A549 (cell line): ENCODE measurements around the gene ARL13B.

Experiments
- CEBPB ChIP-seq, 2 experiments: fragments of >200 bp in 1 of 2; sonication (Bioruptor Twin) in 1 of 2; formaldehyde crosslinking in 1 of 2; IDR thresholded peaks; 2 replicates each; pipeline ENCODE4 v1.6.1; 2012 to 2016
- CTCF ChIP-seq: fragments of >200 bp; sonication (Bioruptor Twin); formaldehyde crosslinking; IDR thresholded peaks from 3 replicates; pipeline ENCODE4 v1.5.1; 2016
- EP300 ChIP-seq, 2 experiments: fragments of >200 bp; sonication (Bioruptor Twin); formaldehyde crosslinking; IDR thresholded peaks; 2 replicates in 1 of 2; 3 replicates in 1 of 2; pipeline ENCODE4 v1.6.1; 2016 to 2017
- FOSL2 ChIP-seq, 2 experiments: fragments of 450-650 bp in 1 of 2; fragments of >200 bp in 1 of 2; sonication (Bioruptor Twin) in 1 of 2; formaldehyde crosslinking; IDR thresholded peaks; 2 replicates each; pipeline versions ENCODE4 v1.5.0 to v1.6.1; 2016 to 2020; ENCODE audit warnings: mild to moderate bottlenecking in 1 of 2, moderate library complexity in 1 of 2
- HMGXB4 ChIP-seq: fragments of 250-450 bp; sonication (Bioruptor Pico); IDR thresholded peaks from 2 replicates; pipeline ENCODE4 v1.5.0; 2021; ENCODE audit warnings: mild to moderate bottlenecking, moderate library complexity, borderline replicate concordance
- JUNB ChIP-seq: fragments of >200 bp; sonication (Bioruptor Twin); formaldehyde crosslinking; IDR thresholded peaks from 2 replicates; pipeline ENCODE4 v1.6.1; 2016
- KDM1A ChIP-seq: fragments of 200-600 bp; sonication (generic); IDR thresholded peaks from 2 replicates; pipeline ENCODE4 v1.6.1; 2016; ENCODE audit warnings: low read depth, mild to moderate bottlenecking
- POLR2A ChIP-seq: IDR thresholded peaks from 2 replicates; pipeline ENCODE4 v1.6.1; 2012; ENCODE audit warnings: mild to moderate bottlenecking, low read length
- RFX5 ChIP-seq: fragments of 450-650 bp; IDR thresholded peaks from 2 replicates; pipeline ENCODE4 v1.7.1; 2014; ENCODE audit warnings: antibody characterized with exemption, mild to moderate bottlenecking, moderate library complexity
- ZC3H11A ChIP-seq: fragments of 450-650 bp; IDR thresholded peaks from 2 replicates; pipeline ENCODE4 v1.6.1; 2014; ENCODE audit warnings: antibody characterized with exemption, mild to moderate bottlenecking
- TF ChIP-seq, protein P1 (sequence below): IDR thresholded peaks from 2 replicates; pipeline ENCODE4 v1.6.1; 2012

GRCh38 chr3:93988283-93988682, 8.3 kb downstream of the ARL13B start:
- TF ChIP-seq KDM1A: no peak
- TF ChIP-seq CTCF: no peak
- TF ChIP-seq RFX5: no peak
- no peak for TF ChIP-seq JUNB
- TF ChIP-seq, protein P1, sequence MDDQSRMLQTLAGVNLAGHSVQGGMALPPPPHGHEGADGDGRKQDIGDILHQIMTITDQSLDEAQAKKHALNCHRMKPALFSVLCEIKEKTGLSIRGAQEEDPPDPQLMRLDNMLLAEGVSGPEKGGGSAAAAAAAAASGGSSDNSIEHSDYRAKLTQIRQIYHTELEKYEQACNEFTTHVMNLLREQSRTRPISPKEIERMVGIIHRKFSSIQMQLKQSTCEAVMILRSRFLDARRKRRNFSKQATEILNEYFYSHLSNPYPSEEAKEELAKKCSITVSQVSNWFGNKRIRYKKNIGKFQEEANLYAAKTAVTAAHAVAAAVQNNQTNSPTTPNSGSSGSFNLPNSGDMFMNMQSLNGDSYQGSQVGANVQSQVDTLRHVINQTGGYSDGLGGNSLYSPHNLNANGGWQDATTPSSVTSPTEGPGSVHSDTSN: no peak
- TF ChIP-seq EP300 (IDR thresholded peaks at IDR 0.05): no peak
- TF ChIP-seq POLR2A: no peak
- TF ChIP-seq ZC3H11A: no peak
- TF ChIP-seq FOSL2 (IDR thresholded peaks at IDR 0.05): no peak
- TF ChIP-seq FOSL2 (CRISPR knock-in tag; IDR thresholded peaks at IDR 0.05): no peak
- TF ChIP-seq HMGXB4 (CRISPR knock-in tag): no peak
- no peak for TF ChIP-seq CEBPB (IDR thresholded peaks at IDR 0.05)
